ENCODE results near the gene FCER1G. TPM values are rescaled to one million over a fixed set of nuclear protein-coding genes. Genes with fewer than 3 reads are reported as not detected.

The FCER1G gene
- total and polyA plus RNA-seq, 2 of the 4 experiments (the other 2 are of a cell fraction) = 0.44 TPM; not detected in 1

DNA sequence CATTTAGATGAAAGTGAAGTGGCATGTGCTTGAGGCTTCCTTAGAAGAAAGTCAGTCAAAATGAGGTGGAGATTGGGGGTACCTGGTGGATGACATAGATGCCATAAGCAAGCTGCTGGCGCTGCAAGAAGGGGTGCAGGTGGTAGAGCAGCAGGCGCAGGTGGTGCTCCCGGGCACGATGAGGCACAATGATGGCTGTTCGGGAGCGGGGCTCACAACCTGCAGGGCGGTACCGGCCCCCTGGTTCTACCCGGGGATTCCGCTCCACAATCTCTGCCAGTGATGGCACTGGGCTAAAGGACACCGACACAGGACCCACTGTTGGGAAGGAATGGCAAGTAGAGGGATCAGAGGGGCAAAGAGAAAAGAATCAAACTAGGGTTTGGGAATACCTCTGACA is 40.2 kb upstream of the FCER1G start:
- in situ Hi-C loops (cut with MboI; ENCODE audit: low sequenced_read_pairs) = no loop called here

More for the DNA sequence above, 40.2 kb upstream of the FCER1G start:
- no peak overlapping the region for H2AFZ ChIP-seq (replicated peaks; ENCODE audit: low read length, poor library complexity)
- TF ChIP-seq MAFK (IDR thresholded peaks at IDR 0.05; ENCODE audit: low read depth, low read length) (no peak), BHLHE40 (IDR thresholded peaks at IDR 0.05; ENCODE audit: low read depth, low read length) (no peak), SMC3 (IDR thresholded peaks at IDR 0.05; ENCODE audit: low read depth, low read length) (no peak), NFE2L2 (IDR thresholded peaks at IDR 0.05; ENCODE audit: low read depth, low read length) (no peak), RAD21 (IDR thresholded peaks at IDR 0.05; ENCODE audit: low read length) (no peak), RCOR1 (IDR thresholded peaks at IDR 0.05; ENCODE audit: insufficient replicate concordance, low read length) (no peak), POLR2A (IDR thresholded peaks at IDR 0.05; ENCODE audit: low read depth, low read length) (no peak), CHD1 (IDR thresholded peaks at IDR 0.05; ENCODE audit: low read depth, low read length) (no peak), FOS (IDR thresholded peaks at IDR 0.05; ENCODE audit: low read depth, low read length) (no peak), MXI1 (IDR thresholded peaks at IDR 0.05; ENCODE audit: borderline replicate concordance, low read depth, low read length) (no peak), MAZ (IDR thresholded peaks at IDR 0.05; ENCODE audit: borderline replicate concordance, low read depth, low read length) (no peak)
- TF ChIP-seq, protein P1, sequence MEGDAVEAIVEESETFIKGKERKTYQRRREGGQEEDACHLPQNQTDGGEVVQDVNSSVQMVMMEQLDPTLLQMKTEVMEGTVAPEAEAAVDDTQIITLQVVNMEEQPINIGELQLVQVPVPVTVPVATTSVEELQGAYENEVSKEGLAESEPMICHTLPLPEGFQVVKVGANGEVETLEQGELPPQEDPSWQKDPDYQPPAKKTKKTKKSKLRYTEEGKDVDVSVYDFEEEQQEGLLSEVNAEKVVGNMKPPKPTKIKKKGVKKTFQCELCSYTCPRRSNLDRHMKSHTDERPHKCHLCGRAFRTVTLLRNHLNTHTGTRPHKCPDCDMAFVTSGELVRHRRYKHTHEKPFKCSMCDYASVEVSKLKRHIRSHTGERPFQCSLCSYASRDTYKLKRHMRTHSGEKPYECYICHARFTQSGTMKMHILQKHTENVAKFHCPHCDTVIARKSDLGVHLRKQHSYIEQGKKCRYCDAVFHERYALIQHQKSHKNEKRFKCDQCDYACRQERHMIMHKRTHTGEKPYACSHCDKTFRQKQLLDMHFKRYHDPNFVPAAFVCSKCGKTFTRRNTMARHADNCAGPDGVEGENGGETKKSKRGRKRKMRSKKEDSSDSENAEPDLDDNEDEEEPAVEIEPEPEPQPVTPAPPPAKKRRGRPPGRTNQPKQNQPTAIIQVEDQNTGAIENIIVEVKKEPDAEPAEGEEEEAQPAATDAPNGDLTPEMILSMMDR (conservative IDR thresholded peaks at IDR 0.05; ENCODE audit: low read depth, low read length) = no peak
- TF ChIP-seq, protein P2, sequence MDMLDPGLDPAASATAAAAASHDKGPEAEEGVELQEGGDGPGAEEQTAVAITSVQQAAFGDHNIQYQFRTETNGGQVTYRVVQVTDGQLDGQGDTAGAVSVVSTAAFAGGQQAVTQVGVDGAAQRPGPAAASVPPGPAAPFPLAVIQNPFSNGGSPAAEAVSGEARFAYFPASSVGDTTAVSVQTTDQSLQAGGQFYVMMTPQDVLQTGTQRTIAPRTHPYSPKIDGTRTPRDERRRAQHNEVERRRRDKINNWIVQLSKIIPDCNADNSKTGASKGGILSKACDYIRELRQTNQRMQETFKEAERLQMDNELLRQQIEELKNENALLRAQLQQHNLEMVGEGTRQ (IDR thresholded peaks at IDR 0.05; ENCODE audit: low read depth, low read length) = no peak
- no peak for ATAC-seq (ENCODE audit: low read depth)
- H3K4me2 ChIP-seq (ENCODE audit: low read depth, low read length) = no peak overlapping the region
- no peak overlapping the region for H3K14ac ChIP-seq (replicated peaks; ENCODE audit: low read depth, low read length)
- H3K4me3 ChIP-seq (ENCODE audit: insufficient read depth, low read depth, low read length) = no peak overlapping the region
- peaks cover 17% of the 10 kb centered on the region for H3K4me1 ChIP-seq (ENCODE audit: control insufficient read depth, insufficient read depth, low read length)
- H2AK9ac ChIP-seq (replicated peaks; ENCODE audit: low read depth, low read length, poor library complexity) = no peak overlapping the region
- H3K9ac ChIP-seq (ENCODE audit: low read depth, low read length) = no peak overlapping the region
- peaks cover 11% of the 10 kb centered on the region for H3K9me1 ChIP-seq (ENCODE audit: insufficient read depth, low read length)
- H3K18ac ChIP-seq (ENCODE audit: low read depth, low read length) = no peak overlapping the region
- ChIA-PET CTCF (no interaction called here), POLR2A (ENCODE audit: unreplicated experiment) (no interaction called here)
- 100% methylated on average over 7 of the region's 11 CpGs; no CpG with 5 or more reads in 1 of the 2 experiments for WGBS, 2 experiments (ENCODE audit: extremely low coverage in 2 of 2, insufficient read length in 1 of 2)
- H3K9me3 ChIP-seq (ENCODE audit: control insufficient read depth, insufficient read depth, low read length) = no peaks in the 10 kb centered on the region
- DNase-seq = no peak
- no peak overlapping the region for H4K91ac ChIP-seq (ENCODE audit: insufficient read depth, low read depth, low read length)
- H2BK5ac ChIP-seq (ENCODE audit: low read depth, low read length, poor library complexity, severe bottlenecking) = no peak overlapping the region
- no peak overlapping the region for H4K5ac ChIP-seq (ENCODE audit: low read depth, low read length)
- intact Hi-C loops (cut with micrococcal nuclease) (no loop called here), dilution Hi-C loops (cut with HindIII; ENCODE audit: low sequenced_read_pairs, unreplicated experiment) (no loop called here)
- no peaks in the 10 kb centered on the region for H3K27me3 ChIP-seq (ENCODE audit: control insufficient read depth, insufficient read depth, low read length)
- no peak overlapping the region for H3K56ac ChIP-seq (ENCODE audit: extremely low read depth, insufficient read depth, low read length)
- no peak overlapping the region for H4K8ac ChIP-seq (ENCODE audit: low read depth in 2 of 2, low read length in 2 of 2)
- H2AK5ac ChIP-seq (ENCODE audit: low read depth, low read length) = no peak overlapping the region
- H3K79me1 ChIP-seq (ENCODE audit: low read depth in 1 of 2, low read length in 2 of 2) = peaks cover 14 to 43% of the 10 kb centered on the region in 2 experiments
- no peak overlapping the region for H2BK20ac ChIP-seq (ENCODE audit: low read depth, low read length)
- peaks cover 13% of the 10 kb centered on the region; the same call in 1 of the 2 replicates for H4K20me1 ChIP-seq (ENCODE audit: insufficient read depth, low read length)
- no TSS peak for BruUV-seq (replicated peaks)
- peaks cover 40% of the 10 kb centered on the region for H3K36me3 ChIP-seq (ENCODE audit: control insufficient read depth, insufficient read depth, low read length)
- H2BK120ac ChIP-seq (ENCODE audit: low read depth, low read length) = no peak overlapping the region
- H3K23ac ChIP-seq (ENCODE audit: low read depth, low read length) = no peak overlapping the region
- no peak overlapping the region for H2BK15ac ChIP-seq (ENCODE audit: low read depth, low read length)
- no peak overlapping the region for H3K4ac ChIP-seq (ENCODE audit: low read depth, low read length)
- H3K27ac ChIP-seq (ENCODE audit: insufficient read depth, low read length) = no peak overlapping the region

Data from IMR-90 (cell line).